ENCODE results near the gene EPHA2.

Gene EPHA2

GRCh38 chr1:16151196-16151994 lies 4.5 kb downstream of the EPHA2 start:
- in situ Hi-C loops (cut with HindIII; ENCODE audit: low sequenced_read_pairs) = no loop called here

- in situ Hi-C loops (cut with HindIII; ENCODE audit: low sequenced_read_pairs) = no loop called here
These were observed 5.4 kb downstream of the EPHA2 start for GRCh38 chr1:16150508-16150907.

DNA sequence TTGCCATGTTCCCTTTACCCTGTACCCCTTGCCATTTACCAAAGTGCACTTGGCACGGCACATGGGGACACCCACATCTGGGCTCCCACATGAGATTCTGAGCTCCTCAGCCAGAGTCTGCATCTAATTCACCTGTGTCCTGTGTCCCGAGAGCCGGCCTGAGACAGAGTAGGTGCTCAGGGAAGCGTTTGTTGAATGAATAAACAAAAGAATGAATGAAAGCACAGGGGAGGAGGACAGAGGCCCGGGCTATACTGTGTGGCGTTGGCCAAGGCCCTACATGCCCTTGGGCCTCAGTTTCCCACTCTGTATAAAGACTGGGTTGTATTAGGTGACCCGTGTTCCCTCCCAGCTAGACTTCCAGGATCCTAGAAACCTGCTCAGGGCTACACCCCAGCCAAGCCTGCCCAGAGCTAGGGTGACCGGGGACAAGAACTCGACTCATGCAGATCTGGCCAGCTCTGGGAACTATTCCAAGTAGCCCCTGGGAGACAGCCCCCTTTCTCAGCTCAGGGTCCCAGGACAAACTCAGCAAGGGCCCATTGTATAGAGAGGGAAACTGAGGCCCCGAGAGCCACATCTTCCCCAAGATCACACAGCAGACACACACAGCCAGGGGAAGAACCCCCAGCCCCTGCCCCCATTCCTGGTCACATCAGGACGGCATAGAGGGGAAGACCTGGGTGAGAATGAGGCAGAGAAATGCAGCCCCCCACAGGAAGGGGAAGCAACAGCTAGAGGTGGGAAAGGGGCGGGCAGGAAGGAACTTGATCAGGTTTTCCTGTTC lies 6.0 kb downstream of the EPHA2 start:
- in situ Hi-C loops (cut with HindIII; ENCODE audit: low sequenced_read_pairs) = no loop called here

GRCh38 chr1:16149146-16149545 lies 6.7 kb downstream of the EPHA2 start:
- in situ Hi-C loops (cut with HindIII; ENCODE audit: low sequenced_read_pairs) = no loop called here

GRCh38 chr1:16148329-16149092 lies 7.4 kb downstream of the EPHA2 start:
- in situ Hi-C loops (cut with HindIII; ENCODE audit: low sequenced_read_pairs) = no loop called here

- in situ Hi-C loops (cut with HindIII; ENCODE audit: low sequenced_read_pairs) = no loop called here
These were observed 8.5 kb downstream of the EPHA2 start for GRCh38 chr1:16147156-16147926.

DNA sequence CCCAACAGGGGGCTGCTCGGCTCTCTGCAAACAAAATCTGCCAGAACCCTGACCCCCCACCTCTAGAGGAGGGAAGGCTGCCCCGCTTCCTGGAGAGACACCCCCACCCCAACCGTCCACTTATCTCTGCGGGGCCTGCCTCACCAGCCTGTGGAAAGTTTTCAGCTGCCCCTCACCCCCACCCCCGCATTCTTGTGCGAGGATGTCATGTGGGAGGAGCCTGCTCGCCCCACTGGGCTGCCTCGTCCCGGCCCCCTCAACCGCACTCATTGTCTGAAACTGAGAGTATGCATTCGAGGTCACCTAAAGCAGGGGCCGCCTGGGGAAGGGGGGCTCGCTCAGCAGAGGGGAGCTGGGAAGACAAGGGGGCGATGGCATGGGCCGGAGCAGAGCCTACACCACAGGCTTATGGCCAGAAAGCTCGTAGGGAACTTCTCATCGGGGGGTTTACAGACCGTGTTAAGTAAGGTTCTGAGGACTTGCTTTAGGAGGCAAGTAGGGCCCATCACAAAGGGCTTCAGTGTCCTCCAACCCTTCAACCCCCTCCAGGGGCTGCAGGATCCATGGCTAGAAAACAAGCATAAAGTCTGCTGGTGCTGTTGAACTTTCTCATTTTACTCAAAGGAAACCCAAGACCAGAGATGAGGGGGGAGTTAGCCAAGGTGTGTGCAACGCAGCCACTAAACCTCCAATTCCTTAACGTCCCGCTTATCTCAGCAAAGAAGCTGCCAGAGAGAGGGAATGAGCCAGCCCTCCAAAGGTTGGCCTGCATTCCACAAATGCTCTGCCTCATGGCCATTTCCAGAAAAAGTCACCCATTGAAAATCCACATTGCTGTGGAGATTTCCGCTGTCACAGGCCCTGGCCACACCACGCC lies 9.4 kb downstream of the EPHA2 start:
- in situ Hi-C loops (cut with HindIII; ENCODE audit: low sequenced_read_pairs) = no loop called here

- in situ Hi-C loops (cut with HindIII; ENCODE audit: low sequenced_read_pairs) = no loop called here
These were observed 10.1 kb downstream of the EPHA2 start for GRCh38 chr1:16145662-16146278.

DNA sequence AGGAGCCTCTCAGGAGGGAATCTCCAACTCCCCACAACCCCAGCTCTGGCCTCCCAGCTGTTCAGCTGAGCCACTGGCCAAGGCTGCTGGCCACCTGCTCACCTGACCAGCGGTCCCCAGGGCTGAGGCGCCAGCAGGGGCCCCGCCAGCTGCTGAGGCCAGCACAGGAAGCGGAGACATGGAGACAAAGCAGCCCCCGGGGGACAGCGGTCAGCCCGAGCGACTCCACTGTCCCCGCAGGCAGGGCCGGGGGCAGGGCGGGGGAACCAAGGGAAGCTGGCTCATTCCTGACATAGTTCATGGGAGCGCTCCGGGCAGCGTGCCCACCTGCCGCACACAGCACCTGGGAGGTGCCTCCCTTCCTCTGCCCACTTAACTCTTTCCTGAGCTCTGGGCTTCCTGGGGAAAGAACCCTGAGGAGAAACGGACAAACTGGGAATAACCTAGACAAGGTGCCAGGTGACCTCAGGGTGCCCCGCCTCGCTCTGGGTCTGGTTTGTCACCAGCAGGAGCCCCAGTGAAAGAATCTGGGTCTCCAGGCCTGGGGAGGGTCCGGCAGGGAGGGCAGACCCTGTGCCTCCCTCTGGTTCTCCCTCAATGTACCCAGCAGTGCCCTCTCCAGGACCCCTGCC lies 10.7 kb downstream of the EPHA2 start:
- in situ Hi-C loops (cut with HindIII; ENCODE audit: low sequenced_read_pairs) = no loop called here

GRCh38 chr1:16144325-16145029 lies 11.4 kb downstream of the EPHA2 start:
- in situ Hi-C loops (cut with HindIII; ENCODE audit: low sequenced_read_pairs) = no loop called here

DNA sequence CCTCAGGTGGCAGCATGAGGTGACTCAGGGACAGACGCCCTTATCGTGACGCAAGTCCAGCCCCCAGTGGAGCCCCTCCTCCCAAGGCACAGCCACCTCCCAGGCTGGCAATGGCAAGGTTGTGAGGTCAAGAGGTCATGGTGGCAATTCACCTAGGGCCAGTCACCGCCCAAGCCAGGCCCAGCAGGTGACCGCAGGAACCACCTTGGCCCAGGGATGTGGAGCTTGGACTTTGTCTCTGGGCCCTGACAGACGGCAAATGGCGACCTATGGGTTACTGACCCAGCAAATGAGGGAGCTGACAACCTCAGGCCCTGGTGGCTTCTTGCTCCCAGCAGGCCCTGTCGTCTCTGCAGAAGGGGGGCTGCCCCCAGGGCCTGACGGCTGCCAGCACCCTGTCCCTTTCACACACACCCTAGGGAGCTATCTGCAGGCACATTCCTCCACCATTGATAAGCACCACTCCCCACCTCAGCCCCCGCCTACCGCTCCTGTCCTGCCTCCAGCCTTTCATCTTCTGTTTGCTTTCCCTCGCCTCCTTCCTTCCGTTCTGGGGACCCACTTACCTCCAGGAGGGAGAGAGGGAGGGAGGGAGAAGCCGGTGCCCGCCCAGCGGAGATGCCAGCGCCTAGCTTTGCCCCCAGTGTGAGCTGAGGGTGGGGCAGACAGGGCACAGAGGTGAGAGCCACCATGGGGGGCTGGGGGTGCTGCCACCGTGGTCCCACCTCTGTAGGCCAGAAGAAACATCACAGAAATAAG lies 12.1 kb downstream of the EPHA2 start:
- in situ Hi-C loops (cut with HindIII; ENCODE audit: low sequenced_read_pairs) = no loop called here

- in situ Hi-C loops (cut with HindIII; ENCODE audit: low sequenced_read_pairs) = no loop called here
These were observed 12.8 kb downstream of the EPHA2 start for GRCh38 chr1:16143005-16143565.

GRCh38 chr1:16142383-16142995 lies 13.4 kb downstream of the EPHA2 start:
- in situ Hi-C loops (cut with HindIII; ENCODE audit: low sequenced_read_pairs) = no loop called here

GRCh38 chr1:16141573-16142336 lies 14.1 kb downstream of the EPHA2 start:
- in situ Hi-C loops (cut with HindIII; ENCODE audit: low sequenced_read_pairs) = no loop called here

GRCh38 chr1:16140068-16140596 lies 15.7 kb downstream of the EPHA2 start:
- in situ Hi-C loops (cut with HindIII; ENCODE audit: low sequenced_read_pairs) = no loop called here

DNA sequence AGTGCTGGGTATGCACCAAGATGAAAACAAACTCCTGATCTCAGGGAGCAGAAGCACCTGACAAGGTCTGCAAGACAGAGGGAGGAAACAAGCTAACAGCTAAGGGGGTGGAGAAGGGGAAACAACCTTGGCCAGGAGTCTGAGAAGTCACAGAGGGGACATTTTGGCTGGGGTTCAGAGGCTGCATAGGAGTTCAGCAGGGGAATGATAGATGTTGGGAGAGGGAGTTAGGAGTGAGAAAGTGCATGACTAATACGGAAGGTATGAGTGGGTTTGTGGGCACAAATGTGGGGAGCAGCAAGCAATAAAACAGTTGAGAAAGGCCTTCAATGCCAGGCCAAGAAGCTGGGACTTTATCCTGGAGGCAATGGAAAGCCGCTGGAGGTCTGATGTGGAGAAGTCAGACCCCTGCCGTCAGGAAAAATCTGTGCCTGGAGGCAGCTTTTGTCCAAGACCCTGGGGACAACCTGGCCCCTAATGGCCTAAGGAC lies 16.4 kb downstream of the EPHA2 start:
- in situ Hi-C loops (cut with HindIII; ENCODE audit: low sequenced_read_pairs) = no loop called here

Measured in DLD1 (cell line).